GM18502 (cell line): ENCODE results near the gene C1R.
"Not testable (repeated sequence)": the region's sequence is repeated elsewhere in the genome, so short reads cannot be mapped to it uniquely, and the experiment has no call there.

Experiments
- ATAC-seq: cut with Tn5 transposase; IDR thresholded peaks from one replicate; pipeline ENCODE4 v1.9.1; 2021; ENCODE audit warnings: mild to moderate bottlenecking; ENCODE audit not compliant: unreplicated experiment, poor library complexity

The C1R gene

GRCh38 chr12:7072035-7072434 lies 20.2 kb downstream of the C1R start:
- no peak for ATAC-seq

GRCh38 chr12:7069386-7069785 lies 22.9 kb downstream of the C1R start:
- ATAC-seq, result no peak

- ATAC-seq, result no peak
These were observed 23.3 kb downstream of the C1R start for GRCh38 chr12:7068994-7069346.

- ATAC-seq, result no peak
These were observed 23.8 kb downstream of the C1R start for GRCh38 chr12:7068240-7068993.

- ATAC-seq, result no peak
These were observed 25.1 kb downstream of the C1R start for GRCh38 chr12:7067096-7067495.

GRCh38 chr12:7066596-7066995 lies 25.6 kb downstream of the C1R start:
- ATAC-seq, result no peak

GRCh38 chr12:7065073-7065623 lies 27.1 kb downstream of the C1R start:
- ATAC-seq, result no peak

- ATAC-seq, result no peak
These were observed 27.7 kb downstream of the C1R start for GRCh38 chr12:7064516-7064915.

- no peak for ATAC-seq
These were observed 30.6 kb downstream of the C1R start for GRCh38 chr12:7061596-7061995.

GRCh38 chr12:7061138-7061537 lies 31.1 kb downstream of the C1R start:
- no peak for ATAC-seq

GRCh38 chr12:7060353-7060954 lies 31.8 kb downstream of the C1R start, which contains the start of gene C1S:
Gene C1S (plus strand): TSS chr12:7060718. CDS start chr12:7061913, 1,195 bp downstream.
- ATAC-seq, result no peak

- ATAC-seq, result no peak
These were observed 32.5 kb downstream of the C1R start for GRCh38 chr12:7059780-7060179.

- no peak for ATAC-seq
These were observed 33.3 kb downstream of the C1R start for GRCh38 chr12:7058850-7059395.

- no peak for ATAC-seq
These were observed 33.9 kb downstream of the C1R start for GRCh38 chr12:7058163-7058845.

- not testable (repeated sequence) for ATAC-seq
These were observed 36.5 kb downstream of the C1R start for GRCh38 chr12:7055736-7056135.

- no peak for ATAC-seq
These were observed 37.3 kb downstream of the C1R start for GRCh38 chr12:7054925-7055324.

- ATAC-seq, result not testable (repeated sequence)
These were observed 42.3 kb downstream of the C1R start for GRCh38 chr12:7049973-7050372.

GRCh38 chr12:7049445-7049951 lies 42.7 kb downstream of the C1R start:
- ATAC-seq, result not testable (repeated sequence)

GRCh38 chr12:7047306-7047705 lies 44.9 kb downstream of the C1R start:
- no peak for ATAC-seq

GRCh38 chr12:7046383-7047105 lies 45.7 kb downstream of the C1R start:
- no peak for ATAC-seq
